HEK293 (cell line): ENCODE data around the gene LSM7.

Experiments used
- HOXA7 ChIP-seq: sonication (generic); formaldehyde crosslinking; IDR thresholded peaks from 2 replicates; pipeline ENCODE4 v1.8.1; 2022; ENCODE audit warnings: missing genetic modification reagents, borderline replicate concordance
- KLF1 ChIP-seq: fragments of 450-650 bp; formaldehyde crosslinking; IDR thresholded peaks from 2 replicates; pipeline ENCODE4 v1.5.1; 2016; ENCODE audit warnings: missing biosample characterization, missing genetic modification characterization
- MYNN ChIP-seq: fragments of 450-650 bp; formaldehyde crosslinking; IDR thresholded peaks from 2 replicates; pipeline ENCODE4 v1.5.1; 2016; ENCODE audit warnings: missing biosample characterization, missing genetic modification characterization, borderline replicate concordance
- MZF1 ChIP-seq: fragments of 450-650 bp; formaldehyde crosslinking; IDR thresholded peaks from 2 replicates; pipeline ENCODE4 v1.5.1; 2017; ENCODE audit warnings: missing biosample characterization, missing genetic modification characterization, borderline replicate concordance
- ZFHX2 ChIP-seq: fragments of 450-650 bp; formaldehyde crosslinking; conservative IDR thresholded peaks from 2 replicates; pipeline ENCODE4 v1.5.1; 2016; ENCODE audit warnings: missing biosample characterization, missing genetic modification characterization
- ZFP41 ChIP-seq: fragments of 450-650 bp; formaldehyde crosslinking; IDR thresholded peaks from 2 replicates; pipeline ENCODE4 v1.5.1; 2016; ENCODE audit warnings: missing biosample characterization, missing genetic modification characterization, borderline replicate concordance
- ZFP69B ChIP-seq: fragments of 450-650 bp; formaldehyde crosslinking; IDR thresholded peaks from 2 replicates; pipeline ENCODE4 v1.5.1; 2016; ENCODE audit warnings: missing biosample characterization, missing genetic modification characterization
- ZNF10 ChIP-seq: fragments of 450-650 bp; formaldehyde crosslinking; IDR thresholded peaks from 2 replicates; pipeline ENCODE4 v1.5.1; 2017; ENCODE audit warnings: missing biosample characterization, missing genetic modification characterization
- ZNF112 ChIP-seq: fragments of 450-650 bp; formaldehyde crosslinking; IDR thresholded peaks from 2 replicates; pipeline ENCODE4 v1.5.0; 2017; ENCODE audit warnings: missing biosample characterization, missing genetic modification characterization
- ZNF133 ChIP-seq: fragments of 450-650 bp; formaldehyde crosslinking; IDR thresholded peaks from 2 replicates; pipeline ENCODE4 v1.5.1; 2016; ENCODE audit warnings: missing biosample characterization, missing genetic modification characterization
- ZNF16 ChIP-seq: fragments of 450-650 bp; formaldehyde crosslinking; IDR thresholded peaks from 2 replicates; pipeline ENCODE4 v1.5.1; 2016; ENCODE audit warnings: low read depth, missing biosample characterization, missing genetic modification characterization
- ZNF169 ChIP-seq: fragments of 450-650 bp; formaldehyde crosslinking; IDR thresholded peaks from 2 replicates; pipeline ENCODE4 v1.5.1; 2016; ENCODE audit warnings: missing biosample characterization, missing genetic modification characterization
- ZNF221 ChIP-seq: fragments of 450-650 bp; formaldehyde crosslinking; IDR thresholded peaks from 2 replicates; pipeline ENCODE4 v1.5.1; 2017; ENCODE audit warnings: missing biosample characterization, missing genetic modification characterization, borderline replicate concordance
- ZNF274 ChIP-seq, 2 experiments: fragments of 200-500 bp in 1 of 2; fragments of 450-650 bp in 1 of 2; sonication (Bioruptor generic) in 1 of 2; formaldehyde crosslinking in 1 of 2; IDR thresholded peaks; 2 replicates each; pipeline versions ENCODE4 v1.5.1 to v1.6.1; 2014 to 2016; ENCODE audit warnings: borderline replicate concordance in 1 of 2, inconsistent platforms in 1 of 2, low read length in 1 of 2, missing biosample characterization in 1 of 2, missing genetic modification characterization in 1 of 2
- ZNF292 ChIP-seq: fragments of 450-650 bp; formaldehyde crosslinking; IDR thresholded peaks from 2 replicates; pipeline ENCODE4 v1.5.1; 2016; ENCODE audit warnings: low read depth, missing biosample characterization, missing genetic modification characterization, borderline replicate concordance
- ZNF302 ChIP-seq: fragments of 450-650 bp; formaldehyde crosslinking; IDR thresholded peaks from 2 replicates; pipeline ENCODE4 v1.5.1; 2016; ENCODE audit warnings: missing biosample characterization, missing genetic modification characterization, low read depth
- ZNF354C ChIP-seq: fragments of 450-650 bp; formaldehyde crosslinking; IDR thresholded peaks from 2 replicates; pipeline ENCODE4 v1.5.1; 2016; ENCODE audit warnings: missing biosample characterization, missing genetic modification characterization, low read depth, borderline replicate concordance
- ZNF529 ChIP-seq: fragments of 450-650 bp; formaldehyde crosslinking; IDR thresholded peaks from 2 replicates; pipeline ENCODE4 v1.5.1; 2017; ENCODE audit warnings: missing genetic modification characterization, missing biosample characterization; ENCODE audit not compliant: insufficient replicate concordance
- ZNF664 ChIP-seq: fragments of 450-650 bp; formaldehyde crosslinking; IDR thresholded peaks from 2 replicates; pipeline ENCODE4 v1.5.1; 2016; ENCODE audit warnings: missing biosample characterization, missing genetic modification characterization
- ZNF776 ChIP-seq: fragments of 450-650 bp; formaldehyde crosslinking; IDR thresholded peaks from 2 replicates; pipeline ENCODE4 v1.5.0; 2017; ENCODE audit warnings: missing biosample characterization, missing genetic modification characterization, borderline replicate concordance
- ZNF785 ChIP-seq: fragments of 450-650 bp; formaldehyde crosslinking; IDR thresholded peaks from 2 replicates; pipeline ENCODE4 v1.5.1; 2016; ENCODE audit warnings: missing biosample characterization, missing genetic modification characterization
- TF ChIP-seq, protein P1 (sequence below): IDR thresholded peaks from 2 replicates; pipeline ENCODE4 v1.6.1; 2011; ENCODE audit warnings: mild to moderate bottlenecking, low read depth, low read length, borderline replicate concordance
- TF ChIP-seq, protein P2 (sequence below): fragments of 450-650 bp; formaldehyde crosslinking; IDR thresholded peaks from 2 replicates; pipeline ENCODE4 v1.5.1; 2016; ENCODE audit warnings: missing biosample characterization, missing genetic modification characterization
- TF ChIP-seq, protein P3 (sequence below): fragments of 450-650 bp; formaldehyde crosslinking; IDR thresholded peaks from 2 replicates; pipeline ENCODE4 v1.5.1; 2016; ENCODE audit warnings: missing biosample characterization, missing genetic modification characterization
- TF ChIP-seq, protein P4 (sequence below): fragments of 450-650 bp; formaldehyde crosslinking; IDR thresholded peaks from 2 replicates; pipeline ENCODE4 v1.5.1; 2016; ENCODE audit warnings: missing biosample characterization, missing genetic modification characterization
- TF ChIP-seq, protein P5 (sequence below): fragments of 450-650 bp; formaldehyde crosslinking; IDR thresholded peaks from 2 replicates; pipeline ENCODE4; 2016; ENCODE audit warnings: missing biosample characterization, missing genetic modification characterization
- TF ChIP-seq, protein P6 (sequence below): fragments of 450-650 bp; formaldehyde crosslinking; IDR thresholded peaks from 2 replicates; pipeline ENCODE4 v1.5.1; 2016; ENCODE audit warnings: missing biosample characterization, missing genetic modification characterization

LSM7 gene

DNA sequence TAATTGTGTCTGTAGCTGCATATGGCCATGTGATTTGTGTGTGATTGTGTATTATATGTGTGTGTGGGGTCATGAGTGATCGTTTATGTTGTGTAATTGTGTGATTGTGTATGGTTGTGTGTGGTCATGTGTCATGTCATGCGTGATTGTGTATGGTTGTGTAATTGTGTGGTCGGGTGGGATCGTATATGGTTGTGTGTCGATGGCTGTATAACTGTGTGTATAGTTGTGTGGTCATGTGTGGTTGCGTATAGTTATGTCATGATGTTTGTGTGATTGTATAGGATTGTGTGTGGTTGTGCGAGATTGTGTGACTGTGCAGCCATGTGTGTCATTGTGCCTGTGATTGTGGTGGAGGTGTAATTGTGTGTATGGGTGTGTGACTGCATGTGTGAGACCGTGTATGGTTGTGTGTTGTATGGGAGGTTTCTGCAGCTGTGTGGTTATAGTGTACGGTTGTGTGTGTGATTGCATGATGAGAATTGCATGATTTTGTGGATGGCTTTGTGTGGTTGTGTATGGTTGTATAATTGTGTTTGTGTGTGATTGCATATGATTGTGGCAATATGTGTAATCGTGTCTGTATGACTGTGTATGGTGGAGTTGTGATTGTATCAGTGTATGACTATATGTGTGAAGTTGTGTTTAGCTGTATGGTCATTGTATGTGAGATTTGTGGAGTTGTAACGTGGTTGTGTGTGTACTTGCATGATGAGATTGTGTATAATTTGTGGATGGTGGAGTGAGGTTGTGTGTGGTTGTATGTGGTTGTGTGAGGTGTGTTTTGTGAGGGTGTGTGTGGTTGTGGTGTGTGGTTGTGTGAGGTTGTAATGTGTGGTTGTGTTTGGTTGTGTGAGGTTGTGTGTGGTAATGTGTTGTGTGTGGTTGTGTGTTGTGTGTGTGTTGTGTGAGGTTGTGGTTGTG is 33.9 kb upstream of the LSM7 start (continued):
- TF ChIP-seq ZNF274 (IDR thresholded peaks at IDR 0.05; ENCODE audit: low read length) (no peak), ZNF274 (tag by site-specific recombination; IDR thresholded peaks at IDR 0.05; ENCODE audit: borderline replicate concordance) (0 out of 2 replicates have a peak, but pooled peaks have one; percentile 43), ZNF16 (no peak), ZFP41 (no peak), ZNF529 (tag by site-specific recombination) (no peak), ZNF10 (no peak), ZFP69B (tag by site-specific recombination) (no peak), ZNF785 (tag by site-specific recombination) (peak; percentile 68; the same call in 1 of the 2 replicates), ZFHX2 (no peak), ZNF664 (tag by site-specific recombination) (no peak), HOXA7 (no peak), ZNF133 (tag by site-specific recombination) (peak; percentile 12; the same call in 1 of the 2 replicates), ZNF776 (tag by site-specific recombination) (0 out of 2 replicates have a peak, but pooled peaks have one; percentile 8), MZF1 (tag by site-specific recombination) (no peak), ZNF221 (no peak), KLF1 (tag by site-specific recombination) (no peak; the same call in 1 of the 2 replicates), ZNF292 (tag by site-specific recombination) (no peak), MYNN (tag by site-specific recombination) (no peak), ZNF169 (tag by site-specific recombination) (no peak), ZNF112 (tag by site-specific recombination) (0 out of 2 replicates have a peak, but pooled peaks have one; percentile 44), ZNF354C (tag by site-specific recombination) (no peak), ZNF302 (no peak)
- TF ChIP-seq, protein P1, sequence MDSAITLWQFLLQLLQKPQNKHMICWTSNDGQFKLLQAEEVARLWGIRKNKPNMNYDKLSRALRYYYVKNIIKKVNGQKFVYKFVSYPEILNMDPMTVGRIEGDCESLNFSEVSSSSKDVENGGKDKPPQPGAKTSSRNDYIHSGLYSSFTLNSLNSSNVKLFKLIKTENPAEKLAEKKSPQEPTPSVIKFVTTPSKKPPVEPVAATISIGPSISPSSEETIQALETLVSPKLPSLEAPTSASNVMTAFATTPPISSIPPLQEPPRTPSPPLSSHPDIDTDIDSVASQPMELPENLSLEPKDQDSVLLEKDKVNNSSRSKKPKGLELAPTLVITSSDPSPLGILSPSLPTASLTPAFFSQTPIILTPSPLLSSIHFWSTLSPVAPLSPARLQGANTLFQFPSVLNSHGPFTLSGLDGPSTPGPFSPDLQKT, result no peak
- TF ChIP-seq, protein P2, sequence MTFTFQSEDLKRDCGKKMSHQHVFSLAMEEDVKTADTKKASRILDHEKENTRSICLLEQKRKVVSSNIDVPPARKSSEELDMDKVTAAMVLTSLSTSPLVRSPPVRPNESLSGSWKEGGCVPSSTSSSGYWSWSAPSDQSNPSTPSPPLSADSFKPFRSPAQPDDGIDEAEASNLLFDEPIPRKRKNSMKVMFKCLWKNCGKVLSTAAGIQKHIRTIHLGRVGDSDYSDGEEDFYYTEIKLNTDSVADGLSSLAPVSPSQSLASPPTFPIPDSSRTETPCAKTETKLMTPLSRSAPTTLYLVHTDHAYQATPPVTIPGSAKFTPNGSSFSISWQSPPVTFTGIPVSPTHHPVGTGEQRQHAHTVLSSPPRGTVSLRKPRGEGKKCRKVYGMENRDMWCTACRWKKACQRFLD (tag by site-specific recombination), result no peak
- TF ChIP-seq, protein P3, sequence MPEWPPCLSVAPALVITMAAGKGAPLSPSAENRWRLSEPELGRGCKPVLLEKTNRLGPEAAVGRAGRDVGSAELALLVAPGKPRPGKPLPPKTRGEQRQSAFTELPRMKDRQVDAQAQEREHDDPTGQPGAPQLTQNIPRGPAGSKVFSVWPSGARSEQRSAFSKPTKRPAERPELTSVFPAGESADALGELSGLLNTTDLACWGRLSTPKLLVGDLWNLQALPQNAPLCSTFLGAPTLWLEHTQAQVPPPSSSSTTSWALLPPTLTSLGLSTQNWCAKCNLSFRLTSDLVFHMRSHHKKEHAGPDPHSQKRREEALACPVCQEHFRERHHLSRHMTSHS (tag by site-specific recombination), result 0 out of 2 replicates have a peak, but pooled peaks have one; percentile 53
- TF ChIP-seq, protein P4, sequence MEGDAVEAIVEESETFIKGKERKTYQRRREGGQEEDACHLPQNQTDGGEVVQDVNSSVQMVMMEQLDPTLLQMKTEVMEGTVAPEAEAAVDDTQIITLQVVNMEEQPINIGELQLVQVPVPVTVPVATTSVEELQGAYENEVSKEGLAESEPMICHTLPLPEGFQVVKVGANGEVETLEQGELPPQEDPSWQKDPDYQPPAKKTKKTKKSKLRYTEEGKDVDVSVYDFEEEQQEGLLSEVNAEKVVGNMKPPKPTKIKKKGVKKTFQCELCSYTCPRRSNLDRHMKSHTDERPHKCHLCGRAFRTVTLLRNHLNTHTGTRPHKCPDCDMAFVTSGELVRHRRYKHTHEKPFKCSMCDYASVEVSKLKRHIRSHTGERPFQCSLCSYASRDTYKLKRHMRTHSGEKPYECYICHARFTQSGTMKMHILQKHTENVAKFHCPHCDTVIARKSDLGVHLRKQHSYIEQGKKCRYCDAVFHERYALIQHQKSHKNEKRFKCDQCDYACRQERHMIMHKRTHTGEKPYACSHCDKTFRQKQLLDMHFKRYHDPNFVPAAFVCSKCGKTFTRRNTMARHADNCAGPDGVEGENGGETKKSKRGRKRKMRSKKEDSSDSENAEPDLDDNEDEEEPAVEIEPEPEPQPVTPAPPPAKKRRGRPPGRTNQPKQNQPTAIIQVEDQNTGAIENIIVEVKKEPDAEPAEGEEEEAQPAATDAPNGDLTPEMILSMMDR (tag by site-specific recombination), result peak; percentile 15; the same call in 1 of the 2 replicates
- TF ChIP-seq, protein P5, sequence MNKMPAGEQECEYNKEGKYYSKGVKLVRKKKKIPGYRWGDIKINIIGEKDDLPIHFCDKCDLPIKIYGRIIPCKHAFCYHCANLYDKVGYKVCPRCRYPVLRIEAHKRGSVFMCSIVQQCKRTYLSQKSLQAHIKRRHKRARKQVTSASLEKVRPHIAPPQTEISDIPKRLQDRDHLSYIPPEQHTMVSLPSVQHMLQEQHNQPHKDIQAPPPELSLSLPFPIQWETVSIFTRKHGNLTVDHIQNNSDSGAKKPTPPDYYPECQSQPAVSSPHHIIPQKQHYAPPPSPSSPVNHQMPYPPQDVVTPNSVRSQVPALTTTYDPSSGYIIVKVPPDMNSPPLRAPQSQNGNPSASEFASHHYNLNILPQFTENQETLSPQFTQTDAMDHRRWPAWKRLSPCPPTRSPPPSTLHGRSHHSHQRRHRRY, result no peak
- TF ChIP-seq, protein P6, sequence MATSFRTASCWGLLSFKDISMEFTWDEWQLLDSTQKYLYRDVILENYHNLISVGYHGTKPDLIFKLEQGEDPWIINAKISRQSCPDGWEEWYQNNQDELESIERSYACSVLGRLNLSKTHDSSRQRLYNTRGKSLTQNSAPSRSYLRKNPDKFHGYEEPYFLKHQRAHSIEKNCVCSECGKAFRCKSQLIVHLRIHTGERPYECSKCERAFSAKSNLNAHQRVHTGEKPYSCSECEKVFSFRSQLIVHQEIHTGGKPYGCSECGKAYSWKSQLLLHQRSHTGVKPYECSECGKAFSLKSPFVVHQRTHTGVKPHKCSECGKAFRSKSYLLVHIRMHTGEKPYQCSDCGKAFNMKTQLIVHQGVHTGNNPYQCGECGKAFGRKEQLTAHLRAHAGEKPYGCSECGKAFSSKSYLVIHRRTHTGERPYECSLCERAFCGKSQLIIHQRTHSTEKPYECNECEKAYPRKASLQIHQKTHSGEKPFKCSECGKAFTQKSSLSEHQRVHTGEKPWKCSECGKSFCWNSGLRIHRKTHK (tag by site-specific recombination), result no peak
